GM15510 (cell line): ENCODE results near the gene PCSK1.

Experiments
- POLR2A ChIP-seq: IDR thresholded peaks from 3 replicates; pipeline ENCODE4 v1.6.1; 2011; ENCODE audit warnings: borderline replicate concordance; ENCODE audit not compliant: insufficient read length; ENCODE audit errors: extremely low read depth

PCSK1 gene

GRCh38 chr5:96404191-96404867 is 28.7 kb downstream of the PCSK1 start:
- TF ChIP-seq POLR2A: no peak

GRCh38 chr5:96402500-96402899 is 30.5 kb downstream of the PCSK1 start:
- TF ChIP-seq POLR2A: no peak

DNA sequence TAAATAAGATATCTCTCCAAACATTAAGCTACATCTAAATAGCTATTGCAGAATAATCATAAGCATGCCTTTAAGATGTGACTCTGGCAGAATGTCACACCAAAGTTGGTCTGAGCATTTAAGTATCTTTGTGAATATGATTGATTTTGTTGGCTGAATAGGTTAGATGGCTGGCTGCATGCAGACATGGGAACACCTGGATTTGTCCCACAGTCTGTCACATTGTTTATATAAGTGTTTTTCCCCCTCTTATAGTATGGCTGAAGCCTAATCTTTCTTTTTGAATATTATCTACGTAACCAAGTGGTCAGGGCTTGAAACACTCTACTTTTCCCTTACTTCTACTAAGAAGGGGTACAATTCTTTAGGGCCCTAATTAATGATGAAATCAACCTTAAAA is 36.2 kb downstream of the PCSK1 start:
- TF ChIP-seq POLR2A: no peak

DNA sequence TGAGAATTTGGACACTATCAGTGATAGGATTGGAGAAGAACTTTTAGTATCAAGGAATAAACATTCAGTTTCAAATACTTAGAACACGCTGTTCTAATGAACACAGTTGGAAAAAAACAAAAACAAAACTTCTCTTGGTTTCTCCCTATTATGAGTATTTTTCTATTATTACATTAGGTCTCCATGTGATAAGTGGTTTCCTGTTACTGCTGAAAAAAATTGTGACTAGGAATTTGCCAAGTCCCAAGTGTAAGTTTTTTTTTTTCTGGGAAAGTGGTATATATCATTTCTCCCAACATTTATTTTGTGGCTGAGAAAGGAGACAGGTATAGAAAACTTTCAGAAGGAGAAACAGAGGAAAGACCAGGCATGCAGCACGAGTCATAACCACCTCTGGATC is 41.1 kb downstream of the PCSK1 start:
- no peak for TF ChIP-seq POLR2A

DNA sequence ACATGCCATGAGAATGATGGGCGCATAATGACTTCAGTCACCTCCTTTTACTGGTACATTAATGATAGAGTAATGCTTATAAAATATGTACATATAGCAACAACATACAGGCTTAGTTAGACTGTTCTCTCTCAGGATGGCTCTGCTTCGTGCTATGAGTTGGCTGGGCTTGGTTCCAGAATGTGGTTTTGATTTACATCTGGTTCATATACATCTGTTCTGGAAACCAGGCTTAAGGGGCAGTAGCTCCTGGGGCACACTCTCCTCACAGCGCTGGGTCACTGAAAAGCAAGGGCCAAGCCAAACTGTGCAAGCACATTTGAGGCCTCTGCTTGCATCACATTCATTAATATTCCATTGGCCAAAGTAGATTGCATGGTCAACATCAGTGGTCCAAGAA is 44.9 kb downstream of the PCSK1 start:
- TF ChIP-seq POLR2A: no peak

DNA sequence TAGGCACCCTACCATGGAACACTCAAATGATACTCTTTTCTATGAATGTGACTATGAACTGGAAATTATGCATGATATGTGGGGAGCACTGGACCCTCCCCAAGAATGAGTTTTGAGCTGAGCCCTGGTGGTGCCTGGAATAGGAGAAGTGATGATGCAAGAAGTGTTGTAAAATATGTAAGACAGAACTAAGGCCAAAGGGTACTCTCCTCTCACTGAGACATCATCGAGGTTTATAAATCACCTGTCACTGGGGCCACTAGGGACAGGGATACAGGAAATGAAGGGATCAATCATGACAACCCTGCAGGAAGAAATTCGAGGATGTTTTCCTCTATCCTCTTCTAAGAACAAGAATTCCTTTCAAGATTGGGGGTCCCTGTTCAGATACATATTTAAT is 45.4 kb downstream of the PCSK1 start:
- no peak for TF ChIP-seq POLR2A

GRCh38 chr5:96385538-96385937 is 47.5 kb downstream of the PCSK1 start:
- TF ChIP-seq POLR2A: no peak

DNA sequence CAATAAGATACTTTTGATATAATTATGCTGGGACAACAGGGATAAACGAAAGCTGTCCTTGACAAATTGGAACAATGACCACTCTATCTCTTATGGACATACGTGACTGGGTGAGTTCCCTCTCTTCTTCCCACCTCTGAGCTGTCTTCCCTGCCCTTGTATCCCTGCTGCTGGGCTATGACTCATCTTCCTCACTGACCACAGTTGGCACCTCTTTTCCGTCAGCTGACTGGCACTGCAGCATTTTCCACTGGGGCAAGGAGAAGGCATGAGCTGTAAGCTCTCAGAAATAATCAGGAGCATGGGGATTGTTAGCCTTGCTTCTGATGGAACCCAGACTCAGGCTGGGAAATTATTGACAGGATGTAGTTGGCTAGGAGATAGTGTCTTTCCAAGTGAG is 48.7 kb downstream of the PCSK1 start:
- TF ChIP-seq POLR2A: no peak

- TF ChIP-seq POLR2A: no peak
These were observed 51.5 kb downstream of the PCSK1 start for GRCh38 chr5:96381526-96381925.

DNA sequence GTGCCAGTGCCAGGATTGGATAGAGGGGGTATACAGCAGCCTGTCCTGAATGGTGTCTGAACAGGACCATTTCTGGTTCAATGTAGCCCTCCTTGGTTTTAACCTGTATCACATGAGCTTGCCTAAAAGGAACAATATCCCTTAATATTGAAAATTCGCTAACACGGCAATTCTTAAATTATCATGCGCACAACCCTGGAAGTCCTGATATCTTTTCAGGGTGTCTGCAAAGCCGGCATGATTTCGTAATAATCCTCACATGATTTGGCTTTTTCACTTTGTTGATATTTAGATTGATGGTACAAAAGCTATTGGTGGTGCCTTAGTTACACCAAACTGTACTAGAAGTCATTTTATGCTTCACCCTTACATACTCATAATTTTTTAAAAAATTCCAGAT is 53.2 kb downstream of the PCSK1 start:
- no peak for TF ChIP-seq POLR2A

- no peak for TF ChIP-seq POLR2A
These were observed 55.5 kb downstream of the PCSK1 start for GRCh38 chr5:96377597-96377996.

GRCh38 chr5:96377167-96377566 is 55.9 kb downstream of the PCSK1 start:
- TF ChIP-seq POLR2A: no peak

- no peak for TF ChIP-seq POLR2A
These were observed 58.4 kb downstream of the PCSK1 start for GRCh38 chr5:96374653-96375052.

- TF ChIP-seq POLR2A: no peak
These were observed 59.7 kb downstream of the PCSK1 start for GRCh38 chr5:96373381-96373733.

GRCh38 chr5:96372726-96373380 is 60.2 kb downstream of the PCSK1 start:
- TF ChIP-seq POLR2A: no peak

DNA sequence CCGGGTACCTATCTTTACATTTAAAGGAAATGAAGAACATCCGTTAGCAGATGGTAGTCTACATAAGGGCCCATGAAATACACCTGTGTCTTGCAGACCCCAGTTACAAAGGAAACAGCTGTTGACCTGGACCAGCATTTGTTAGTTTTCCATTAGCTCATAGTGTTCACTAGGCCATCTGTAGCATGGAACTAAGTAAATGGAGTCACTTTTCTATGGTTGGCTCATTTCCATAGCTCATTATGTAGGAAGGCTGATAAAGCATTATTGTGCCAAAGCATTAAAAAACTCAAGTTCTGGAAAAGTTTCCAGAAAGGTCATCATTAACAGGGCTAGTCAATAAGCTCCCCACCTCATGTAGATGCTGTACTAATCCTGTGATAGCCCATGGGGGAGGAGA is 62.1 kb downstream of the PCSK1 start:
- no peak for TF ChIP-seq POLR2A

GRCh38 chr5:96354237-96354636 is 78.8 kb downstream of the PCSK1 start:
- no peak for TF ChIP-seq POLR2A

GRCh38 chr5:96353220-96353619 is 79.8 kb downstream of the PCSK1 start:
- TF ChIP-seq POLR2A: no peak

DNA sequence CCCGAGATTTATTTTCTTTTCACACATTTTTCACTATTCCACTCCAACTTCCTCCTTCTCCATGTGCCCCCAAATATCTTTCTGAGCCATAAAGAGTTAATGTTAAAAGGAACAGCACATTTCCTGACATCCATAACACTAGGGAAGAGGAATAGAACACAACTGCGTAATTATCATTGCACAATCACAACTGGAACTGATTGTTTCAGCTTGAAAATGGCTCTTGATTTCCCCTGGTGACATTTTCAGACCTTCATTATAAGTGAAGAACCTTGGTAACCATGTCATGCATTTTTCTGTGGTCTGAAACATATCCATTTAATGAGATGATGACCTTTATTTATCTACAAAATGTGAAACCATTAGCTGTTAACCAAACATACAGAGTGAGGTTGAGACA is 82.4 kb downstream of the PCSK1 start:
- no peak for TF ChIP-seq POLR2A
